ENCODE results near the gene UGT8. TPM values are rescaled to one million over a fixed set of nuclear protein-coding genes. Genes with fewer than 3 reads are reported as not detected.
"Not testable (repeated sequence)": the region's sequence is repeated elsewhere in the genome, so short reads cannot be mapped to it uniquely, and the experiment has no call there.

UGT8 gene
- total RNA-seq, 4 donors from 2014 or later, result 36.0 to 81.1 (median 60.8) TPM

DNA sequence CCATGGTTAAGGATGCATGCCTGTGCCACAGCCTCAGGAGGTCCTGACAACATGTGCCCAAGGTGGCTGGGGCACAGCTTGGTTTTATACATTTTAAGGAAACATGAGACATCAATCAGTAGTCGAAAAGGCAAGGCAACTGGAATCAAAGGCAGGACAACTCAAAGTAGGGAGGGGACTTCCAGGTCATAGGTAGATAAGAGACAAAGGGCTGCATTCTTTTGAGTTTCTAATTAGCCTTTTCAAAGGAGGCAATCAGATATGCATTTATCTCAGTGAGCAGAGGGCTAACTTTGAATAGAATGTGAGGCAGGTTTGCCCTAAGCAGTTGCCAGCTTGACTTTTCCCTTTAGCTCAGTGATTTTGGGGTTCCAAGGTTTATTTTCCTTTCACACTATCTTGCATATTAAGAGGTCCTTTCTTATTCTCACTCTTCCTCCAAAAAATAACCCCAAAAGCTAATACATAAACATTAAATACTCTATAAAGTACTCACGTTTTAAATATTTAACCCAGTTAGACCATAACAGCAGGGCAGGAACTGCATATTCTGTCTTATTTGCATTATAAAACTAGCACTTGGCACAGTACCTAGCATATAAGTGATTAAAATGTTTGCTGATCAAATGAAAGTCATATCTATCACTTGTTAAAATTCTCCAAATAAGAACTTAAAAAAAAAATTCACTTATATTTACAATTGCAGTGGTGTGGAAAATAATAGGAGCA, 36.3 kb upstream of the UGT8 start:
- Histone ChIP-seq H3K27ac (no peak overlapping the region), H3K4me3 (no peak overlapping the region), H3K27me3 (no peaks in the 10 kb centered on the region), H3K36me3 (no peaks in the 10 kb centered on the region), H3K9me3 (peaks cover 0 to 15% (median 3%) of the 10 kb centered on the region in 4 donors), H3K4me1 (no peaks in the 10 kb centered on the region)
- no peak for TF ChIP-seq POLR2A (IDR thresholded peaks at IDR 0.05)
- TF ChIP-seq CTCF (IDR thresholded peaks at IDR 0.05), result no peak
- no peak for TF ChIP-seq EP300 (IDR thresholded peaks at IDR 0.05)
- WGBS, 2 donors, result 41 to 48% methylated on average over 2 of the region's 2 CpGs
- DNase-seq (ENCODE audit: low spot score in 2 of 2), result no peak

DNA sequence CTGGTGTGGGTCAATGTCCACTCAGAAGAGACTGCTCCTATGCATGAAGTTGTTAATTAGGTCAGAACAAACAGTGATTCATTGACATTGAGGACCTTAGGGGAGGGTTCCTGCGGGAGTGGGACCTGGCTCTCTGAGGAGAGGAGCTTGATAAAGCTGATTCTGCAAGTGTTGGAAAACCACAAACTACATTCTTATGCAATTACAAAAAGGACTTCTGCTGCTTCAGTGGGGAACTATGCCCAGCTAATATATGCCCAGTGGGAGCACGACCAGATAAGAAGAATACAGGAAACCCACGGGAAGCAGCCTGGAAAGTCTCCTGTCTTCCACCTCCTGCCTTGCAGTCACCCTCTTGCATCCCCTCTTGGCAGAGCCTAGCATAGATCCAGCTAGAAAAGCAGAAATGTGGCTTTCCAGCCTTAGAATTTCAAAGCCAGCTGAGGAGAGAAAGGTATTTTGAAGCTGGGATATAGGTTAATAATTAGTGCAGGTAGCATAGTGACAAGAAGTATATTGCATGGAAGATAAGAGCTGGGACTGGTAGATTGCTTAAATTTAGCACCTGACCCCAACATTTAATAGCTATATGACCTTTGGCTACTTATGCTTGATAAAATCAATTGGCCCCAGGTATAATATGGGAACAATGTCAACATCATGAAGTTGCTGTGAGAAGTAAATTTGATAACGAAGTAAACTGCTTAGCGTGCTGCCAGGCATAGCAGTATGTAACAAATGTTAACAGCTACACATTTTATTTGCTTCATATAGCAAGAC, 34.9 kb upstream of the UGT8 start:
- H3K27me3 ChIP-seq, result no peaks in the 10 kb centered on the region
- H3K9me3 ChIP-seq, result peaks cover 0 to 8% (median 0%) of the 10 kb centered on the region in 4 donors
- no peak overlapping the region for H3K27ac ChIP-seq
- WGBS, 2 donors, result 62 to 65% methylated on average over 5 of the region's 5 CpGs
- H3K36me3 ChIP-seq, result no peaks in the 10 kb centered on the region
- no peaks in the 10 kb centered on the region for H3K4me1 ChIP-seq
- no peak overlapping the region for H3K4me3 ChIP-seq
- TF ChIP-seq POLR2A (IDR thresholded peaks at IDR 0.05), result no peak
- no peak for TF ChIP-seq CTCF (IDR thresholded peaks at IDR 0.05)
- no peak for TF ChIP-seq EP300 (IDR thresholded peaks at IDR 0.05)
- DNase-seq (ENCODE audit: low spot score in 2 of 2), result no peak

- Histone ChIP-seq H3K9me3 (peaks cover 0 to 8% (median 3%) of the 10 kb centered on the region in 4 donors), H3K27me3 (no peaks in the 10 kb centered on the region), H3K27ac (no peak overlapping the region), H3K4me3 (no peak overlapping the region), H3K36me3 (no peaks in the 10 kb centered on the region), H3K4me1 (no peaks in the 10 kb centered on the region)
- DNase-seq (ENCODE audit: low spot score in 2 of 2), result no peak
- no peak for TF ChIP-seq CTCF (IDR thresholded peaks at IDR 0.05)
- TF ChIP-seq EP300 (IDR thresholded peaks at IDR 0.05), result no peak
- no peak for TF ChIP-seq POLR2A (IDR thresholded peaks at IDR 0.05)
- WGBS, 2 donors, result 86 to 94% methylated on average over 2 of the region's 2 CpGs
These were observed 21.2 kb upstream of the UGT8 start for GRCh38 chr4:114577386-114577785.

GRCh38 chr4:114582621-114583020, 16.0 kb upstream of the UGT8 start:
- WGBS, 2 donors, result 87 to 89% methylated on average over 1 of the region's 1 CpG
- H3K27me3 ChIP-seq, result no peaks in the 10 kb centered on the region
- no peak for TF ChIP-seq EP300 (IDR thresholded peaks at IDR 0.05)
- no peak for TF ChIP-seq POLR2A (IDR thresholded peaks at IDR 0.05)
- no peak for TF ChIP-seq CTCF (IDR thresholded peaks at IDR 0.05)
- H3K4me3 ChIP-seq, result no peak overlapping the region
- H3K27ac ChIP-seq, result no peak overlapping the region
- no peaks in the 10 kb centered on the region for H3K4me1 ChIP-seq
- no peak for DNase-seq (ENCODE audit: low spot score in 2 of 2)
- H3K9me3 ChIP-seq, result peaks cover 0 to 8% (median 3%) of the 10 kb centered on the region in 4 donors
- no peaks in the 10 kb centered on the region for H3K36me3 ChIP-seq

GRCh38 chr4:114588305-114588704, 10.3 kb upstream of the UGT8 start:
- H3K4me1 ChIP-seq, result no peaks in the 10 kb centered on the region
- no peak for DNase-seq (ENCODE audit: low spot score in 2 of 2)
- H3K27me3 ChIP-seq, result no peaks in the 10 kb centered on the region
- no peaks in the 10 kb centered on the region for H3K36me3 ChIP-seq
- no peaks in the 10 kb centered on the region for H3K9me3 ChIP-seq
- H3K27ac ChIP-seq, result no peak overlapping the region
- WGBS, 2 donors, result 66 to 83% methylated on average over 6 of the region's 6 CpGs
- TF ChIP-seq EP300 (IDR thresholded peaks at IDR 0.05) (no peak), CTCF (IDR thresholded peaks at IDR 0.05) (no peak), POLR2A (IDR thresholded peaks at IDR 0.05) (no peak)
- H3K4me3 ChIP-seq, result no peak overlapping the region

- not testable (repeated sequence) for H3K4me3 ChIP-seq; DNase-seq (ENCODE audit: low spot score in 2 of 2)
- 100% methylated on average over 1 of the region's 1 CpG; no CpG with 5 or more reads in 1 of the 2 donors for WGBS, 2 donors
These were observed 8.2 kb upstream of the UGT8 start for GRCh38 chr4:114590360-114590759.

More at GRCh38 chr4:114590360-114590759, 8.2 kb upstream of the UGT8 start:
- H3K9me3 ChIP-seq, H3K36me3 ChIP-seq, H3K27ac ChIP-seq, H3K27me3 ChIP-seq, H3K4me1 ChIP-seq: not testable (repeated sequence)
